HCT116 (cell line): Measurements from ENCODE around the gene SPRED1. TPM values are rescaled to one million over a fixed set of nuclear protein-coding genes. Genes with fewer than 3 reads are reported as not detected.

ENCODE experiments used
- ATAC-seq: fragments of 200-7000 bp; cut with Tn5 transposase; 2 replicates; pipeline ENCODE4 v1.9.1; 2020; ENCODE audit warnings: mild to moderate bottlenecking, moderate library complexity
- BruUV-seq: library from RNA; stranded (reverse); fragments of 400-500 nt; replicated peaks from 2 replicates; lab custom pipeline; 2021; lab: Mats Ljungman, UMichigan
- CTCF ChIA-PET: fragments of 300-600 bp; sonication (Branson Sonifier 250); formaldehyde crosslinking; loops from one replicate; lab custom pipeline; 2021; ENCODE audit warnings: antibody characterized with exemption; lab: Charles Lee
- POLR2A ChIA-PET: fragments of 300-600, 350-600 bp; sonication (Branson Sonifier 250); formaldehyde crosslinking; loops from one replicate; lab custom pipeline; 2021; ENCODE audit warnings: antibody characterized with exemption; lab: Charles Lee
- RAD21 ChIA-PET, 2 experiments: fragments of 300-600 bp; sonication (Branson Sonifier 250); formaldehyde crosslinking; loops; one replicate each; lab custom pipeline; 2023; ENCODE audit warnings: low total read pairs in 2 of 2; ENCODE audit not compliant: uncharacterized antibody in 2 of 2, unreplicated experiment in 2 of 2, low non-redundant PET in 1 of 2; lab: Charles Lee
- DNase-seq: peaks from one replicate; pipeline ENCODE4 v3.0.0-alpha.2; 2010; ENCODE audit warnings: low read depth, low spot score
- H2AFZ ChIP-seq: fragments of 200-600 bp; shearing (Covaris generic), sonication (generic); 2 replicates; pipeline ENCODE4 v1.6.1; 2017; ENCODE audit warnings: low read depth, mixed run types, mixed read lengths, antibody characterized with exemption, low read length; ENCODE audit not compliant: poor library complexity, severe bottlenecking
- H3K27ac ChIP-seq: 2 replicates; pipeline ENCODE4 v1.5.1; 2012; ENCODE audit warnings: low read depth, low read length
- H3K27me3 ChIP-seq: fragments of 200-600 bp; sonication (generic); 2 replicates; pipeline ENCODE4 v1.6.1; 2016; ENCODE audit warnings: mixed run types, low read length, mixed read lengths; ENCODE audit not compliant: insufficient read depth
- H3K36me3 ChIP-seq, 2 experiments: fragments of 200-500 bp in 1 of 2; fragments of 200-600 bp in 1 of 2; sonication (Bioruptor generic) in 1 of 2; sonication (generic) in 1 of 2; 2 replicates each; pipeline versions ENCODE4 v1.5.1 to v1.6.1; 2014 to 2016; ENCODE audit warnings: low read length in 2 of 2, inconsistent platforms in 1 of 2, mixed read lengths in 1 of 2, mixed run types in 1 of 2; ENCODE audit not compliant: insufficient read depth in 2 of 2, control insufficient read depth in 1 of 2
- H3K4me1 ChIP-seq, 2 experiments: fragments of 200-600 bp in 1 of 2; sonication (generic) in 1 of 2; 2 replicates each; pipeline versions ENCODE4 v1.5.1 to v1.6.1; 2012 to 2017; ENCODE audit warnings: low read length in 2 of 2, inconsistent platforms in 1 of 2, mild to moderate bottlenecking in 1 of 2, mixed read lengths in 1 of 2, mixed run types in 1 of 2, moderate library complexity in 1 of 2; ENCODE audit not compliant: insufficient read depth in 2 of 2, control insufficient read depth in 1 of 2
- H3K4me2 ChIP-seq: fragments of 200-600 bp; sonication (generic); 2 replicates; pipeline ENCODE4 v1.6.1; 2017; ENCODE audit warnings: mixed run types, low read length, mixed read lengths
- H3K4me3 ChIP-seq, 2 experiments: fragments of 200-600 bp in 1 of 2; sonication (generic) in 1 of 2; replicated peaks in 1 of 2; 2 replicates each; pipeline ENCODE4 v1.5.1; 2011 to 2016; ENCODE audit warnings: low read length in 2 of 2, control low read depth in 1 of 2, low read depth in 1 of 2, mild to moderate bottlenecking in 1 of 2, mixed read lengths in 1 of 2, mixed run types in 1 of 2
- H3K79me2 ChIP-seq: fragments of 200-600 bp; sonication (generic); 2 replicates; pipeline ENCODE4 v1.6.1; 2017; ENCODE audit warnings: mild to moderate bottlenecking, mixed run types, low read length, moderate library complexity, mixed read lengths; ENCODE audit not compliant: insufficient read depth
- H3K9ac ChIP-seq: fragments of 200-600 bp; sonication (generic); 2 replicates; pipeline ENCODE4 v1.6.1; 2016; ENCODE audit warnings: low read length, mixed read lengths
- H3K9me2 ChIP-seq: fragments of 200-600 bp; sonication (generic), shearing (Covaris generic); 2 replicates; pipeline ENCODE4 v1.6.1; 2017; ENCODE audit warnings: mixed run types, mild to moderate bottlenecking, moderate library complexity; ENCODE audit not compliant: insufficient read depth
- H3K9me3 ChIP-seq, 2 experiments: fragments of 200-500 bp in 1 of 2; fragments of 200-600 bp in 1 of 2; sonication (Bioruptor generic) in 1 of 2; sonication (generic) in 1 of 2; 2 replicates each; pipeline ENCODE4 v1.6.1; 2014 to 2017; ENCODE audit warnings: low read length in 2 of 2, mixed read lengths in 2 of 2, inconsistent platforms in 1 of 2, low read depth in 1 of 2, mild to moderate bottlenecking in 1 of 2, mixed run types in 1 of 2, moderate library complexity in 1 of 2; ENCODE audit not compliant: control insufficient read depth in 1 of 2, insufficient read depth in 1 of 2
- H4K20me1 ChIP-seq: fragments of 200-600 bp; sonication (generic), shearing (Covaris generic); 2 replicates; pipeline ENCODE4 v1.6.1; 2017; ENCODE audit warnings: mixed run types, mild to moderate bottlenecking, moderate library complexity; ENCODE audit not compliant: insufficient read depth
- ATF3 ChIP-seq: IDR thresholded peaks from 2 replicates; pipeline ENCODE4 v1.6.1; 2012
- CEBPB ChIP-seq: IDR thresholded peaks from 2 replicates; pipeline ENCODE4 v1.6.1; 2012; ENCODE audit warnings: low read depth
- CTCF ChIP-seq, 3 experiments: fragments of 200-600 bp in 1 of 3; sonication (generic) in 1 of 3; IDR thresholded peaks in 2 of 3; conservative IDR thresholded peaks in 1 of 3; 2 replicates each; pipeline ENCODE4 v1.5.1; 2012 to 2017; ENCODE audit warnings: low read depth in 2 of 3, low read length in 2 of 3, antibody characterized with exemption in 1 of 3, borderline replicate concordance in 1 of 3, control low read depth in 1 of 3, mild to moderate bottlenecking in 1 of 3, mixed read lengths in 1 of 3, mixed run types in 1 of 3, moderate library complexity in 1 of 3; ENCODE audit not compliant: insufficient read depth in 1 of 3
- MAX ChIP-seq: IDR thresholded peaks from 2 replicates; pipeline ENCODE4 v1.6.1; 2012
- POLR2A ChIP-seq: IDR thresholded peaks from 2 replicates; pipeline ENCODE4 v1.7.0; 2011; ENCODE audit warnings: borderline replicate concordance; ENCODE audit not compliant: insufficient read depth, insufficient read length; ENCODE audit errors: extremely low read depth
- REST ChIP-seq: IDR thresholded peaks from 2 replicates; pipeline ENCODE4 v1.6.1; 2012; ENCODE audit warnings: low read depth
- ZBTB33 ChIP-seq: IDR thresholded peaks from 2 replicates; pipeline ENCODE4 v1.6.1; 2011; ENCODE audit warnings: mild to moderate bottlenecking, low read length, moderate library complexity; ENCODE audit not compliant: insufficient replicate concordance; ENCODE audit errors: extremely low read depth
- intact Hi-C: fragments of 100-400 bp; cut with micrococcal nuclease; formaldehyde crosslinking; loops from 2 replicates; pipeline ENCODE4 v1.10.0; 2022
- total RNA-seq: library from RNA; stranded (reverse); gene quantifications from one replicate; pipeline ENCODE4 v1.2.1, GENCODE V29; 2021; ENCODE audit not compliant: unreplicated experiment

SPRED1 gene
- total RNA-seq, 1 experiment from 2014 or later, result 24.7 TPM

GRCh38 chr15:38211811-38212210, 40.8 kb upstream of the SPRED1 start:
- TF ChIP-seq CEBPB (no peak), CTCF (IDR thresholded peaks at IDR 0.05 in 2 of 3, conservative IDR thresholded peaks at IDR 0.05 in 1 of 3; ENCODE audit: borderline replicate concordance in 1 of 3, insufficient read depth in 1 of 3, low read depth in 2 of 3, low read length in 2 of 3) (no peak), POLR2A (no peak), MAX (no peak), ATF3 (no peak), REST (no peak), ZBTB33 (no peak)
- intact Hi-C loops, result no loop called here

More at GRCh38 chr15:38211811-38212210, 40.8 kb upstream of the SPRED1 start:
- no peaks in the 10 kb centered on the region for H4K20me1 ChIP-seq
- H3K9me2 ChIP-seq, result no peaks in the 10 kb centered on the region
- 0 out of 2 replicates have a peak, but pooled peaks cover 3% of the 10 kb centered on the region for H3K27me3 ChIP-seq
- H3K79me2 ChIP-seq, result no peaks in the 10 kb centered on the region
- ChIA-PET RAD21 (no interaction called here), POLR2A (no interaction called here), CTCF (no interaction called here)
- BruUV-seq, result no TSS peak
- no peak overlapping the region for H3K9ac ChIP-seq
- no peak overlapping the region for H3K4me3 ChIP-seq
- no peak overlapping the region for H2AFZ ChIP-seq
- H3K27ac ChIP-seq, result no peak overlapping the region
- no peaks in the 10 kb centered on the region for H3K4me1 ChIP-seq
- DNase-seq (no peak), ATAC-seq (no peak)
- no peaks in the 10 kb centered on the region for H3K9me3 ChIP-seq
- no peaks in the 10 kb centered on the region for H3K36me3 ChIP-seq
- H3K4me2 ChIP-seq, result no peak overlapping the region
